Ascending aorta (tissue), 2 donors: ENCODE results near the gene C6orf52. TPM values are rescaled to one million over a fixed set of nuclear protein-coding genes. Genes with fewer than 3 reads are reported as not detected.
A peak's percentile ranks its signal among the peaks of the same experiment; 100 is the strongest.
"Not testable (repeated sequence)": the region's sequence is repeated elsewhere in the genome, so short reads cannot be mapped to it uniquely, and the experiment has no call there.

Experiments used
- DNase-seq, 2 donors: peaks; one replicate each; pipeline ENCODE4 v3.0.0-alpha.2; 2019; ENCODE audit warnings: low spot score in 2 of 2
- H3K27ac ChIP-seq, 2 donors: fragments of 200-600 bp; sonication (generic); one replicate each; pipeline ENCODE4 v1.5.1; 2016 to 2017; ENCODE audit warnings: mild to moderate bottlenecking in 1 of 2
- H3K27me3 ChIP-seq: fragments of 200-600 bp; sonication (generic); one replicate; pipeline ENCODE4 v1.5.1; 2017
- H3K36me3 ChIP-seq, 2 donors: fragments of 200-600 bp; sonication (generic); one replicate each; pipeline ENCODE4 v1.5.1; 2016
- H3K4me1 ChIP-seq, 2 donors: fragments of 200-600 bp; sonication (generic); one replicate each; pipeline ENCODE4 v1.5.1; 2016 to 2017; ENCODE audit warnings: mild to moderate bottlenecking in 1 of 2
- H3K4me3 ChIP-seq, 2 donors: fragments of 200-600 bp; sonication (generic); one replicate each; pipeline ENCODE4 v1.5.1; 2016 to 2017; ENCODE audit warnings: mild to moderate bottlenecking in 1 of 2
- H3K9me3 ChIP-seq, 2 donors: fragments of 200-600 bp; sonication (generic); one replicate each; pipeline ENCODE4 v1.5.1; 2016
- CTCF ChIP-seq, 3 experiments: fragments of 200-600 bp in 2 of 3; fragments of 450-650 bp in 1 of 3; sonication (generic) in 2 of 3; IDR thresholded peaks; one replicate each; pipeline ENCODE4 v1.5.1; 2016 to 2019; ENCODE audit warnings: antibody characterized with exemption in 3 of 3, mild to moderate bottlenecking in 1 of 3, moderate library complexity in 1 of 3
- intact Hi-C: fragments of 100-400 bp; cut with DNase I; formaldehyde crosslinking; loops from one replicate; pipeline ENCODE4 v1.15.1; 2023
- total RNA-seq: library from RNA; depleted of rRNA; stranded (reverse); fragments of >200 nt; gene quantifications from one replicate; pipeline ENCODE4 v1.1.0, GENCODE V29; 2016

Gene C6orf52
- total RNA-seq, 1 donor from 2014 or later, result not detected

- peak; percentile 95 to 100 for DNase-seq
- peak within 1 kb of the TSS; percentile 82 to 92 for H3K27ac ChIP-seq
- H3K27me3 ChIP-seq, result no peaks in the 10 kb centered on the region
- peaks cover 7 to 20% of the 10 kb centered on the region in 2 donors for H3K4me1 ChIP-seq
- no peak for TF ChIP-seq CTCF (IDR thresholded peaks at IDR 0.05)
- peaks cover 0 to 6% of the 10 kb centered on the region in 2 donors for H3K9me3 ChIP-seq
- peak within 1 kb of the TSS; percentile 66 to 91 for H3K4me3 ChIP-seq
- H3K36me3 ChIP-seq, result peaks cover 2 to 24% of the 10 kb centered on the region in 2 donors
- intact Hi-C loops, result loop anchor here (1.0 kb wide), 3 partner anchors 24 to 213 kb away; partner anchors contain the start of genes C6orf52, PAK1IP1 and TMEM14B
Observed at GRCh38 chr6:10722820-10723566, 28.6 kb upstream of the C6orf52 start, which contains the start of gene TMEM14C. TMEM14C (plus strand) TSS chr6:10723070; CDS start chr6:10724614, 1,544 bp downstream.

GRCh38 chr6:10722570-10722819 is 28.1 kb upstream of the C6orf52 start:
- Histone ChIP-seq H3K36me3 (peaks cover 2 to 21% of the 10 kb centered on the region in 2 donors), H3K4me3 (peak overlapping the region; percentile 66 to 91), H3K27me3 (no peaks in the 10 kb centered on the region), H3K9me3 (peaks cover 0 to 6% of the 10 kb centered on the region in 2 donors), H3K27ac (peak overlapping the region; percentile 82 to 92), H3K4me1 (peaks cover 7 to 20% of the 10 kb centered on the region in 2 donors)
- TF ChIP-seq CTCF (IDR thresholded peaks at IDR 0.05), result no peak
- no peak for DNase-seq
- intact Hi-C loops, result loop anchor here (1.0 kb wide), 2 partner anchors 25 to 28 kb away; partner anchors contain the start of genes C6orf52, PAK1IP1 and TMEM14B

- intact Hi-C loops, result loop anchor here (1.0 kb wide), 2 partner anchors 25 to 28 kb away; partner anchors contain the start of genes C6orf52, PAK1IP1 and TMEM14B
- DNase-seq, result no peak
- TF ChIP-seq CTCF (IDR thresholded peaks at IDR 0.05), result no peak
- no peaks in the 10 kb centered on the region for H3K27me3 ChIP-seq
- H3K27ac ChIP-seq, result peak overlapping the region; percentile 82 to 92
- peaks cover 7 to 20% of the 10 kb centered on the region in 2 donors for H3K4me1 ChIP-seq
- peak overlapping the region; percentile 66 to 91 for H3K4me3 ChIP-seq
- H3K36me3 ChIP-seq, result peaks cover 2 to 17% of the 10 kb centered on the region in 2 donors
- peaks cover 0 to 6% of the 10 kb centered on the region in 2 donors for H3K9me3 ChIP-seq
Observed at GRCh38 chr6:10721850-10722569, 27.6 kb upstream of the C6orf52 start.

- intact Hi-C loops, DNase-seq: not testable (repeated sequence)
Observed at GRCh38 chr6:10720960-10721849, 26.8 kb upstream of the C6orf52 start.

GRCh38 chr6:10720265-10720959 is 26.0 kb upstream of the C6orf52 start:
- Histone ChIP-seq H3K9me3 (peaks cover 0 to 6% of the 10 kb centered on the region in 2 donors), H3K4me3 (peak overlapping the region; percentile 40 to 77), H3K36me3 (peaks cover 0 to 2% of the 10 kb centered on the region in 2 donors), H3K27me3 (no peaks in the 10 kb centered on the region), H3K4me1 (peaks cover 7 to 19% of the 10 kb centered on the region in 2 donors), H3K27ac (peak overlapping the region; percentile 61 to 84)
- TF ChIP-seq CTCF (IDR thresholded peaks at IDR 0.05), result no peak
- no peak for DNase-seq
- intact Hi-C loops, result no loop called here

More at GRCh38 chr6:10720960-10721849, 26.8 kb upstream of the C6orf52 start:
- Histone ChIP-seq H3K4me3 (peak overlapping the region; percentile 40 to 77), H3K4me1 (peaks cover 7 to 20% of the 10 kb centered on the region in 2 donors), H3K27ac (peak overlapping the region; percentile 61 to 84)
- not testable (repeated sequence) for H3K9me3 ChIP-seq, H3K36me3 ChIP-seq, H3K27me3 ChIP-seq
